ENCODE measurements around the gene DMWD. TPM values are rescaled to one million over a fixed set of nuclear protein-coding genes. Genes with fewer than 3 reads are reported as not detected.
A peak's percentile ranks its signal among the peaks of the same experiment; 100 is the strongest.

DMWD gene
- total RNA-seq, 1 experiment from 2014 or later: 57.5 TPM

DNA sequence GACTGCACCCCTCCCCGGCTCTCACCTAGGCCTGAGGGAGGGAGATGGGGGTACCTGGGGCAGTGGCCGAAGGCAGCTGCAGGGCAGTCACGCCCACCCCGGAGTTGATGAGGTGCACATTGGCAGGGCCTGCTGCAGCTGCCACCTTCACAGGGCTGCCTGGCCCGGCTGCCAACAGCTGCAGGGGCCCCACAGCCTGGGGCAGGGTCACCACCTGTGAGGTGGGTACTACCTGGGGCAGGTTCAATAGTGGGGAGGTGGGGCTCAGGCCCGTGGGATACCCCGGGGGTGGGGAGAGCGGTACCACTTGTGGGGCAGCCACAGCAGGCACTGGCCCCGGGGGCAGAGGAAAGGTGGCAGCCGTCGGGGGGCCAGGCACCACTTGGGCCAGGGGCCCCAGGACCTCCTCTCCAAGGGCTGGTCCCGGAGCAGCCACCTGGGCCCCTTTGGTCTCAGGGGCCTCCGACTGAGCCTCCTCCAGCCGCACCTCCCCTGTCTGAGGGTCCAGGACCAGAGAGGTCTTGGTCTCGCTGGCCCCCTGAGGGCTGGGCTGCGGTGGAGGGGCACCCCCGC is 26.3 kb downstream of the DMWD start:
- no TSS peak for BruUV-seq (replicated peaks)
- Mint-ChIP-seq H3K27me3 (ENCODE audit: insufficient read depth, unreplicated experiment) (no peaks in the 10 kb centered on the region), H3K9me3 (ENCODE audit: unreplicated experiment) (no peaks in the 10 kb centered on the region), H3K27ac (ENCODE audit: low read depth, unreplicated experiment) (no peak overlapping the region), H3K36me3 (ENCODE audit: insufficient read depth, unreplicated experiment) (peaks cover 40% of the 10 kb centered on the region), H3K4me3 (ENCODE audit: unreplicated experiment) (peak overlapping the region; percentile 84), H3K4me1 (ENCODE audit: insufficient read depth, unreplicated experiment) (peaks cover 7% of the 10 kb centered on the region)
- DNase-seq (ENCODE audit: unreplicated experiment): no peak
- TF ChIP-seq, protein P1, sequence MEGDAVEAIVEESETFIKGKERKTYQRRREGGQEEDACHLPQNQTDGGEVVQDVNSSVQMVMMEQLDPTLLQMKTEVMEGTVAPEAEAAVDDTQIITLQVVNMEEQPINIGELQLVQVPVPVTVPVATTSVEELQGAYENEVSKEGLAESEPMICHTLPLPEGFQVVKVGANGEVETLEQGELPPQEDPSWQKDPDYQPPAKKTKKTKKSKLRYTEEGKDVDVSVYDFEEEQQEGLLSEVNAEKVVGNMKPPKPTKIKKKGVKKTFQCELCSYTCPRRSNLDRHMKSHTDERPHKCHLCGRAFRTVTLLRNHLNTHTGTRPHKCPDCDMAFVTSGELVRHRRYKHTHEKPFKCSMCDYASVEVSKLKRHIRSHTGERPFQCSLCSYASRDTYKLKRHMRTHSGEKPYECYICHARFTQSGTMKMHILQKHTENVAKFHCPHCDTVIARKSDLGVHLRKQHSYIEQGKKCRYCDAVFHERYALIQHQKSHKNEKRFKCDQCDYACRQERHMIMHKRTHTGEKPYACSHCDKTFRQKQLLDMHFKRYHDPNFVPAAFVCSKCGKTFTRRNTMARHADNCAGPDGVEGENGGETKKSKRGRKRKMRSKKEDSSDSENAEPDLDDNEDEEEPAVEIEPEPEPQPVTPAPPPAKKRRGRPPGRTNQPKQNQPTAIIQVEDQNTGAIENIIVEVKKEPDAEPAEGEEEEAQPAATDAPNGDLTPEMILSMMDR (IDR thresholded peaks at IDR 0.05; ENCODE audit: unreplicated experiment): no peak
- ChIA-PET POLR2A (interaction anchor here (1.5 to 5.9 kb wide), 9 partner anchors 7 to 74 kb away, joined by 4 to 152 read pairs (median 38); partner anchors contain the start of genes DMWD, FBXO46, QPCTL and SNRPD2), CTCF (interaction anchor here (0.7 to 1.1 kb wide), 3 partner anchors 11 to 74 kb away, joined by 3 read pairs; partner anchors contain the start of gene QPCTL)
- intact Hi-C loops (cut with micrococcal nuclease): no loop called here

DNA sequence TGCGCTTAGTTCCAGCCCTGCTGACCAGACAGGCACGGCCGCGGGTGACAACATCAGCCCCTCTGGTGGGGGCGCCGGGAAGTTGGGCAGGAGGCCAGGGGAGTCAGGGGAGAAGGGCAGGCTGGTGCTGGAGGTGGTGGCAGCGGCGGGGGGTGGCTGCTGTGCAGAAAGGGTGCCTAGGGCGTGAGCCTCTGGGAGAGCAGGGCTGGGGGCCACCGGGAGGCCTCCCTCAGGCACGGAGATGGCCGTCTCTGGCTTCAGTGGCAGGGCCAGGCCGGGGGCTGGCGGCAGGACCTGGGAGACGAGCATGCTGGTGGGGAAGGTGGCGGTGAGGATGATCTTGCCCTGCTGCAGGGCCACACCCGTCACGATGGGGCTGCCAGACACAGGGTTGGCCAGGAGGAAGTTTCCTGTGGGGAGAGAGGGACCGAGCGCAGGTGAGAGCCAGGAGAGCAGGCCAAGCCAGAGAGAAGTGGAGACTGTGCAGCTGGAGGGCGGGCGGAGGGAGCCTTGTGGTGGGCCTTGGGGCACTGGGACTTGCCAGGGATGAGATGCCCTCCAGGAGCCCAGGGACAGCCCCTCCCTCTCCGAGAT is 26.8 kb downstream of the DMWD start:
- H3K27me3 Mint-ChIP-seq (ENCODE audit: insufficient read depth, unreplicated experiment): no peaks in the 10 kb centered on the region
- DNase-seq (ENCODE audit: unreplicated experiment): no peak
- no peak overlapping the region for H3K27ac Mint-ChIP-seq (ENCODE audit: low read depth, unreplicated experiment)
- intact Hi-C loops (cut with micrococcal nuclease): no loop called here
- POLR2A ChIA-PET: interaction anchor here (5.2 to 5.9 kb wide), 2 partner anchors 7 to 50 kb away, joined by 38 to 152 read pairs; no protein-coding TSS in a partner anchor
- peak overlapping the region; percentile 38 for H3K4me3 Mint-ChIP-seq (ENCODE audit: unreplicated experiment)
- H3K9me3 Mint-ChIP-seq (ENCODE audit: unreplicated experiment): no peaks in the 10 kb centered on the region
- peaks cover 35% of the 10 kb centered on the region for H3K36me3 Mint-ChIP-seq (ENCODE audit: insufficient read depth, unreplicated experiment)
- TF ChIP-seq, protein P1 (IDR thresholded peaks at IDR 0.05; ENCODE audit: unreplicated experiment): no peak
- peaks cover 2% of the 10 kb centered on the region for H3K4me1 Mint-ChIP-seq (ENCODE audit: insufficient read depth, unreplicated experiment)
- CTCF ChIA-PET: interaction anchor here (0.7 kb wide), 1 partner anchor 73 kb away, joined by 3 read pairs; no protein-coding TSS in a partner anchor
- BruUV-seq (replicated peaks): no TSS peak

DNA sequence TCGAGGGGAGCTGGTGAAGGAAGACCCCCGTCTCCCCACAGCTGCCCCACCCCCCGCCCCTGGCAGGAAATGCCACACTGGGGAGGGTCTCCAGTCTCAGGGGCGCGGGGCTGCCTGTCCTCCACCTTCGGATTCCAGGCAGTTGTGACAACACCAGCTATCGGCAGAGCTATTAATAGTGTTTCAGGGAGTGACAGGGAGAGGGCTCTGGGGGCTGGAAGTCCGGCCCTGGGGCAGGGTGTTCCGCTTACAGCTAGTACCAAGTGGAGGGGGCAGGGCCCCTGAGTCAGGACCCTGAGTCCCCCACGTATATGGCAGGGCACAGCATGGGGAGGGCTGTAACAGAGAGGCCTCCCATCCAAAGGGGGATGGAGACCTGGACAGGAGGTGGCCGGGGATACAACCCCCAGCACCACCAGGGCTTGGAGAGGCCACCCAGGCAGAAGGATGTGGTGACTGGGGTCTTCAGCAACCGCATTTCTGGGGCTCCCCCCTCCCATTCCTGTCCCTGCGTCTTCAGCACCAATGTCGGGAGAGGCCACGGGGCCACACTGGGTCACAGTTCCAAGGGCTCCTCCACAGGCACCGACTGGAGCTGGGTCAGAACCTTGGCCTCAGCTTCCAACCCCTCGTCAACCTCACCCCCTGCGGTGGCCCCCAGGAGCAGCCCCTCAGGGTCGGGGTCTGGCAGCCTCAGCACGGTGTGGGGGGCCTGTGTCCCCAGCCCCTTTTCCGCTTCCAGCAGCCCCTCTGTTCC is 27.5 kb downstream of the DMWD start:
- TF ChIP-seq, protein P1 (IDR thresholded peaks at IDR 0.05; ENCODE audit: unreplicated experiment): no peak
- intact Hi-C loops (cut with micrococcal nuclease): no loop called here
- no peaks in the 10 kb centered on the region for H3K9me3 Mint-ChIP-seq (ENCODE audit: unreplicated experiment)
- no peak overlapping the region for H3K27ac Mint-ChIP-seq (ENCODE audit: low read depth, unreplicated experiment)
- DNase-seq (ENCODE audit: unreplicated experiment): no peak
- BruUV-seq (replicated peaks): TSS peak; percentile 15
- H3K27me3 Mint-ChIP-seq (ENCODE audit: insufficient read depth, unreplicated experiment): no peaks in the 10 kb centered on the region
- ChIA-PET POLR2A (interaction anchor here (5.9 kb wide), 1 partner anchor 49 kb away, joined by 152 read pairs; no protein-coding TSS in a partner anchor), CTCF (interaction anchor here (0.5 to 0.8 kb wide), 3 partner anchors 52 to 72 kb away, joined by 3 to 4 read pairs (median 3); no protein-coding TSS in a partner anchor)
- no peaks in the 10 kb centered on the region for H3K4me1 Mint-ChIP-seq (ENCODE audit: insufficient read depth, unreplicated experiment)
- H3K4me3 Mint-ChIP-seq (ENCODE audit: unreplicated experiment): peak overlapping the region; percentile 38
- peaks cover 28% of the 10 kb centered on the region for H3K36me3 Mint-ChIP-seq (ENCODE audit: insufficient read depth, unreplicated experiment)

DNA sequence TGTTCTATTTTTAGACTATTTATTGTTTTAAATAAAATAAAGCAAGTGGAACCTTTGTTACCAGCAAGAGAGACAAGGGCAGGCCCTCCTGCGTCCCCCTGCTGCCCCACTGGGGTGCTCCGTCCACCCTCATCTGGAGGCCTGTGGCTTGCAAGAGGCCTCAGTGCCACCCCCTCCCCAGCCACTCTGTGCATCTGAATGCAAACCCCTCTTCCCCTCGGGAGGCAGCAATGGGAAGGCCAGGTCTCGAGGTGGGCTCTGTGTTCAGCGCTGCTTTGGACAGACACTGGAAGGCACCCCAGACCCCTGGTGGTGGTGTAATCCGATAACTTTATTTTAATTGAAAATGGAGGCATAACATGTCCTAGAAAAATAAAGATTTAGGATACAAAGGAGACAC is 28.2 kb downstream of the DMWD start:
- Mint-ChIP-seq H3K9me3 (ENCODE audit: unreplicated experiment) (no peaks in the 10 kb centered on the region), H3K36me3 (ENCODE audit: insufficient read depth, unreplicated experiment) (peaks cover 21% of the 10 kb centered on the region), H3K4me3 (ENCODE audit: unreplicated experiment) (no peak overlapping the region), H3K27me3 (ENCODE audit: insufficient read depth, unreplicated experiment) (no peaks in the 10 kb centered on the region), H3K4me1 (ENCODE audit: insufficient read depth, unreplicated experiment) (no peaks in the 10 kb centered on the region), H3K27ac (ENCODE audit: low read depth, unreplicated experiment) (no peak overlapping the region)
- no TSS peak for BruUV-seq (replicated peaks)
- intact Hi-C loops (cut with micrococcal nuclease): no loop called here
- ChIA-PET CTCF (interaction anchor here (0.8 kb wide), 1 partner anchor 52 kb away, joined by 3 read pairs; no protein-coding TSS in a partner anchor), POLR2A (interaction anchor here (0.6 kb wide), 1 partner anchor 30 kb away, joined by 3 read pairs; no protein-coding TSS in a partner anchor)
- TF ChIP-seq, protein P1 (IDR thresholded peaks at IDR 0.05; ENCODE audit: unreplicated experiment): no peak
- no peak for DNase-seq (ENCODE audit: unreplicated experiment)
